B cell (primary cell): ENCODE results near the gene DRAXIN. TPM values are rescaled to one million over a fixed set of nuclear protein-coding genes. Genes with fewer than 3 reads are reported as not detected.

ENCODE experiments used
- ATAC-seq: fragments of 200-7000 bp; cut with Tn5 transposase; one replicate; pipeline ENCODE4 v1.10.0; 2021; ENCODE audit warnings: low read depth, mild to moderate bottlenecking, moderate number of reproducible peaks, moderate library complexity
- CTCF ChIA-PET: fragments of 350-600 bp; sonication (Branson Sonifier 250); formaldehyde crosslinking; loops from one replicate; lab custom pipeline; 2021; ENCODE audit warnings: antibody characterized with exemption, inconsistent platforms; lab: Charles Lee
- POLR2A ChIA-PET: fragments of 350-600 bp; sonication (Branson Sonifier 250); formaldehyde crosslinking; loops from one replicate; lab custom pipeline; 2021; ENCODE audit warnings: antibody characterized with exemption; lab: Charles Lee
- DNase-seq: peaks from one replicate; pipeline ENCODE4 v3.0.0; 2013
- H2AFZ ChIP-seq: 2 replicates; pipeline ENCODE4 v1.6.1; 2012; ENCODE audit warnings: mild to moderate bottlenecking, low read depth, low read length; ENCODE audit not compliant: insufficient read depth, poor library complexity, severe bottlenecking
- H3K27ac ChIP-seq, 2 donors: 1 replicate in 1 of 2; 2 replicates in 1 of 2; pipeline ENCODE4 v1.5.1; 2012 to 2013; ENCODE audit warnings: low read length in 2 of 2, mild to moderate bottlenecking in 2 of 2, moderate library complexity in 1 of 2
- H3K27me3 ChIP-seq, 4 experiments: fragments of 200-600 bp in 1 of 4; sonication (generic) in 1 of 4; replicated peaks in 1 of 4; 1 replicate in 2 of 4; 2 replicates in 2 of 4; pipeline versions ENCODE4 v1.6.1 to v1.7.0; 2013 to 2016; ENCODE audit warnings: low read length in 3 of 4, mild to moderate bottlenecking in 2 of 4, mixed read lengths in 1 of 4, moderate library complexity in 1 of 4; ENCODE audit not compliant: insufficient read depth in 4 of 4, control insufficient read depth in 3 of 4; ENCODE audit errors: control extremely low read depth in 1 of 4
- H3K36me3 ChIP-seq, 2 experiments: replicated peaks in 1 of 2; 1 replicate in 1 of 2; 2 replicates in 1 of 2; pipeline versions ENCODE4 v1.6.1 to v1.7.1; 2013; ENCODE audit warnings: low read length in 1 of 2; ENCODE audit not compliant: insufficient read depth in 2 of 2, control insufficient read depth in 1 of 2; ENCODE audit errors: control extremely low read depth in 1 of 2, extremely low read depth in 1 of 2
- H3K4me1 ChIP-seq, 2 donors: fragments of 200-600 bp in 1 of 2; sonication (generic) in 1 of 2; 1 replicate in 1 of 2; 2 replicates in 1 of 2; pipeline versions ENCODE4 v1.5.1 to v1.6.1; 2013 to 2017; ENCODE audit warnings: low read length in 2 of 2; ENCODE audit not compliant: control insufficient read depth in 2 of 2, insufficient read depth in 2 of 2
- H3K4me2 ChIP-seq: replicated peaks from 2 replicates; pipeline ENCODE3; 2012; ENCODE audit warnings: mild to moderate bottlenecking, low read depth, low read length; ENCODE audit not compliant: poor library complexity, severe bottlenecking
- H3K4me3 ChIP-seq, 5 experiments: fragments of 200-600 bp in 1 of 5; sonication (generic) in 1 of 5; 1 replicate in 3 of 5; 2 replicates in 2 of 5; pipeline versions ENCODE4 v1.5.1 to v1.7.0; 2011 to 2016; ENCODE audit warnings: low read length in 4 of 5, mild to moderate bottlenecking in 4 of 5, low read depth in 2 of 5, control low read depth in 1 of 5, moderate library complexity in 1 of 5; ENCODE audit not compliant: insufficient read depth in 1 of 5; ENCODE audit errors: control extremely low read depth in 1 of 5, extremely low read depth in 1 of 5
- H3K79me2 ChIP-seq: fragments of 200-600 bp; sonication (generic); one replicate; pipeline ENCODE4 v1.6.0; 2016; ENCODE audit warnings: low read length; ENCODE audit not compliant: control insufficient read depth, insufficient read depth
- H3K9ac ChIP-seq: fragments of 200-600 bp; sonication (generic); 2 replicates; pipeline ENCODE4 v1.6.1; 2017; ENCODE audit warnings: mild to moderate bottlenecking, low read length, moderate library complexity
- H3K9me3 ChIP-seq, 3 donors: one replicate each; pipeline versions ENCODE4 v1.6.1 to v1.7.1; 2013; ENCODE audit warnings: low read length in 2 of 3; ENCODE audit not compliant: control insufficient read depth in 2 of 3, insufficient read depth in 1 of 3; ENCODE audit errors: control extremely low read depth in 1 of 3
- H4K20me1 ChIP-seq: 2 replicates; pipeline ENCODE4 v1.6.0; 2012; ENCODE audit warnings: mild to moderate bottlenecking, low read length; ENCODE audit not compliant: insufficient read depth, control insufficient read depth, poor library complexity, severe bottlenecking
- H3K27ac Mint-ChIP-seq: one replicate; pipeline ENCODE4 v1.8.0; 2021; ENCODE audit warnings: mixed read lengths
- H3K27me3 Mint-ChIP-seq: one replicate; pipeline ENCODE4 v1.8.0; 2021; ENCODE audit warnings: mixed read lengths
- H3K4me1 Mint-ChIP-seq: one replicate; pipeline ENCODE4 v1.8.0; 2021; ENCODE audit warnings: mixed read lengths
- H3K4me3 Mint-ChIP-seq: one replicate; pipeline ENCODE4 v1.8.0; 2021; ENCODE audit warnings: mixed read lengths
- H3K9me3 Mint-ChIP-seq: one replicate; pipeline ENCODE4 v1.8.0; 2022; ENCODE audit warnings: mixed read lengths; ENCODE audit not compliant: insufficient read depth
- CTCF ChIP-seq: fragments of 200-600 bp; IDR thresholded peaks from one replicate; pipeline ENCODE4 v1.8.0; 2022; ENCODE audit warnings: antibody characterized with exemption, mild to moderate bottlenecking
- EZH2 ChIP-seq: IDR thresholded peaks from 2 replicates; pipeline ENCODE4 v1.6.1; 2012; ENCODE audit warnings: borderline replicate concordance, low read depth, mild to moderate bottlenecking, moderate library complexity, low read length; ENCODE audit not compliant: insufficient read depth, poor library complexity, severe bottlenecking
- WGBS: methylation state at CpG from one replicate; pipeline ENCODE4 v1.1.5; 2013; ENCODE audit warnings: missing lambda C conversion rate; ENCODE audit not compliant: insufficient coverage; 5-methylcytosine and 5-hydroxymethylcytosine counted together
- intact Hi-C: fragments of 100-400 bp; cut with micrococcal nuclease; formaldehyde crosslinking; loops from one replicate; pipeline ENCODE4 v1.10.0; 2022
- polyA plus RNA-seq: library from polyadenylated mRNA; depleted of rRNA; stranded (reverse); fragments of >200 nt; gene quantifications from 2 replicates; pipeline ENCODE4 v1.2.3, GENCODE V29; 2012
- total RNA-seq, 2 donors: library from RNA; stranded (reverse); fragments of 120-200 nt in 1 of 2; gene quantifications; 1 replicate in 1 of 2; 2 replicates in 1 of 2; pipeline versions ENCODE4 v1.2.3 to v1.2.4, GENCODE V29; 2013 to 2022

Gene DRAXIN
- total and polyA plus RNA-seq, 2 donors (not counting 1 experiment from before 2014, with no cell fraction given) = 0.21 to 0.30 TPM

- no peak overlapping the region for H3K4me3 Mint-ChIP-seq
- H3K4me1 Mint-ChIP-seq = peaks cover 15% of the 10 kb centered on the region
- H3K9me3 ChIP-seq = peaks cover 0 to 3% (median 0%) of the 10 kb centered on the region in 3 donors
- no peak overlapping the region for H3K27ac Mint-ChIP-seq
- CTCF ChIA-PET = interaction anchor here (0.6 to 18.9 kb wide), 32 partner anchors 8 to 644 kb away, joined by 3 to 231 read pairs (median 4); partner anchors contain the start of genes DISP3, FBXO44 and FBXO6
- H3K9me3 Mint-ChIP-seq = no peaks in the 10 kb centered on the region
- no peaks in the 10 kb centered on the region for H3K36me3 ChIP-seq
- H2AFZ ChIP-seq = no peak overlapping the region
- WGBS = 92% methylated on average over 2 of the region's 5 CpGs
- peaks cover 8 to 12% of the 10 kb centered on the region in 2 donors for H3K4me1 ChIP-seq
- no peak overlapping the region for H3K4me2 ChIP-seq
- no peaks in the 10 kb centered on the region for H4K20me1 ChIP-seq
- H3K4me3 ChIP-seq = no peak overlapping the region
- intact Hi-C loops = loop anchor here (10.0 kb wide), 1 partner anchor 170 kb away; the partner anchor contains the start of gene DISP3
- POLR2A ChIA-PET = interaction anchor here (1.0 to 1.5 kb wide), 3 partner anchors 19 to 158 kb away, joined by 3 to 6 read pairs (median 3); partner anchors contain the start of gene FBXO6
- H3K27me3 ChIP-seq = peaks cover 0 to 3% (median 0%) of the 10 kb centered on the region in 4 experiments
- no peaks in the 10 kb centered on the region for H3K79me2 ChIP-seq
- H3K9ac ChIP-seq = no peak overlapping the region
- H3K27me3 Mint-ChIP-seq = no peaks in the 10 kb centered on the region
- H3K27ac ChIP-seq = no peak overlapping the region
- DNase-seq (no peak), ATAC-seq (no peak)
- TF ChIP-seq EZH2 (no peak), CTCF (no peak)
These were observed 46.2 kb upstream of the DRAXIN start for GRCh38 chr1:11645270-11645669.

- peaks cover 18% of the 10 kb centered on the region for H3K4me1 Mint-ChIP-seq
- Histone ChIP-seq H3K36me3 (no peaks in the 10 kb centered on the region), H3K27ac (no peak overlapping the region), H3K4me2 (no peak overlapping the region), H3K9ac (no peak overlapping the region), H3K4me3 (no peak overlapping the region), H3K4me1 (peaks cover 12 to 16% of the 10 kb centered on the region in 2 donors), H4K20me1 (no peaks in the 10 kb centered on the region), H2AFZ (no peak overlapping the region), H3K9me3 (peaks cover 0 to 3% (median 0%) of the 10 kb centered on the region in 3 donors), H3K79me2 (no peaks in the 10 kb centered on the region), H3K27me3 (peaks cover 0 to 3% (median 0%) of the 10 kb centered on the region in 4 experiments)
- no peak overlapping the region for H3K27ac Mint-ChIP-seq
- ChIA-PET CTCF (interaction anchor here (0.6 to 18.9 kb wide), 31 partner anchors 8 to 634 kb away, joined by 3 to 231 read pairs (median 4); partner anchors contain the start of genes AGTRAP, DISP3, FBXO44 and FBXO6), POLR2A (interaction anchor here (0.7 to 1.5 kb wide), 4 partner anchors 19 to 546 kb away, joined by 3 to 6 read pairs (median 4); partner anchors contain the start of genes EXOSC10 and FBXO6)
- TF ChIP-seq CTCF (peak; percentile 93), EZH2 (no peak)
- no peaks in the 10 kb centered on the region for H3K27me3 Mint-ChIP-seq
- DNase-seq = peak; percentile 79
- ATAC-seq = peak; percentile 48
- intact Hi-C loops = loop anchor here (10.0 kb wide), 1 partner anchor 171 kb away; the partner anchor contains the start of gene DISP3
- H3K9me3 Mint-ChIP-seq = no peaks in the 10 kb centered on the region
- H3K4me3 Mint-ChIP-seq = no peak overlapping the region
- WGBS = 24% methylated on average over 6 of the region's 8 CpGs
These were observed 45.7 kb upstream of the DRAXIN start for GRCh38 chr1:11645670-11646265.
